ENCODE data around the gene NFYC. TPM values are rescaled to one million over a fixed set of nuclear protein-coding genes. Genes with fewer than 3 reads are reported as not detected.

Gene NFYC
- total RNA-seq, 6 donors from 2014 or later = 40.0 to 73.3 (median 50.9) TPM

GRCh38 chr1:40789342-40789598 lies 97.8 kb downstream of the NFYC start:
- H3K27me3 ChIP-seq = no peaks in the 10 kb centered on the region
- TF ChIP-seq POLR2A (IDR thresholded peaks at IDR 0.05) = no peak
- TF ChIP-seq EP300 (IDR thresholded peaks at IDR 0.05) = no peak
- TF ChIP-seq CTCF (IDR thresholded peaks at IDR 0.05) = no peak
- no peak for TF ChIP-seq POLR2AphosphoS5 (IDR thresholded peaks at IDR 0.05)
- no peaks in the 10 kb centered on the region for H3K9me3 ChIP-seq
- WGBS, 2 donors = 80 to 82% methylated on average over 2 of the region's 2 CpGs
- no peaks in the 10 kb centered on the region for H3K36me3 ChIP-seq
- DNase-seq (no peak), ATAC-seq (ENCODE audit: low FRiP score in 2 of 2) (no peak)
- H3K4me1 ChIP-seq = peaks cover 0 to 4% (median 2%) of the 10 kb centered on the region in 4 donors
- no peak overlapping the region for H3K27ac ChIP-seq
- no peak overlapping the region for H3K4me3 ChIP-seq

- DNase-seq (no peak), ATAC-seq (ENCODE audit: low FRiP score in 2 of 2) (no peak)
- Histone ChIP-seq H3K27me3 (no peaks in the 10 kb centered on the region), H3K36me3 (no peaks in the 10 kb centered on the region), H3K9me3 (no peaks in the 10 kb centered on the region), H3K4me3 (no peak overlapping the region), H3K4me1 (no peaks in the 10 kb centered on the region), H3K27ac (no peak overlapping the region)
- TF ChIP-seq POLR2A (IDR thresholded peaks at IDR 0.05) (no peak), EP300 (IDR thresholded peaks at IDR 0.05) (no peak), POLR2AphosphoS5 (IDR thresholded peaks at IDR 0.05) (no peak)
- WGBS, 2 donors = 88 to 93% methylated on average over 13 of the region's 13 CpGs
These were observed 98.3 kb downstream of the NFYC start for GRCh38 chr1:40789661-40790430.

- no peaks in the 10 kb centered on the region for H3K4me1 ChIP-seq
These were observed 100.5 kb downstream of the NFYC start for GRCh38 chr1:40792036-40792435.

GRCh38 chr1:40793617-40794016 lies 102.1 kb downstream of the NFYC start:
- TF ChIP-seq EP300 (IDR thresholded peaks at IDR 0.05) (no peak), POLR2AphosphoS5 (IDR thresholded peaks at IDR 0.05) (no peak), CTCF (IDR thresholded peaks at IDR 0.05) (no peak), POLR2A (IDR thresholded peaks at IDR 0.05) (no peak)
- 97 to 98% methylated on average over 3 of the region's 3 CpGs for WGBS, 2 donors
- no peak overlapping the region for H3K4me3 ChIP-seq
- peaks cover 0 to 6% (median 2%) of the 10 kb centered on the region in 4 donors for H3K4me1 ChIP-seq
- no peak overlapping the region for H3K27ac ChIP-seq
- no peaks in the 10 kb centered on the region for H3K27me3 ChIP-seq
- DNase-seq (no peak), ATAC-seq (ENCODE audit: low FRiP score in 2 of 2) (no peak)
- no peaks in the 10 kb centered on the region for H3K9me3 ChIP-seq
- H3K36me3 ChIP-seq = no peaks in the 10 kb centered on the region

More at GRCh38 chr1:40792036-40792435, 100.5 kb downstream of the NFYC start:
- H3K36me3 ChIP-seq = no peaks in the 10 kb centered on the region
- no peaks in the 10 kb centered on the region for H3K27me3 ChIP-seq
- H3K4me3 ChIP-seq = no peak overlapping the region
- ATAC-seq (ENCODE audit: low FRiP score in 2 of 2) (no peak), DNase-seq (no peak)
- H3K27ac ChIP-seq = no peak overlapping the region
- H3K9me3 ChIP-seq = no peaks in the 10 kb centered on the region
- 69 to 75% methylated on average over 6 to 7 of the region's 7 CpGs for WGBS, 2 donors
- no peak for TF ChIP-seq POLR2A (IDR thresholded peaks at IDR 0.05)

- ATAC-seq (ENCODE audit: low FRiP score in 2 of 2) (no peak), DNase-seq (no peak)
- H3K9me3 ChIP-seq = no peaks in the 10 kb centered on the region
- TF ChIP-seq CTCF (IDR thresholded peaks at IDR 0.05) = no peak
- no peak for TF ChIP-seq POLR2A (IDR thresholded peaks at IDR 0.05)
- no peak for TF ChIP-seq POLR2AphosphoS5 (IDR thresholded peaks at IDR 0.05)
- TF ChIP-seq EP300 (IDR thresholded peaks at IDR 0.05) = no peak
- 92 to 96% methylated on average over 3 to 4 of the region's 4 CpGs for WGBS, 2 donors
- H3K4me1 ChIP-seq = peaks cover 0 to 7% (median 2%) of the 10 kb centered on the region in 4 donors
- no peaks in the 10 kb centered on the region for H3K27me3 ChIP-seq
- no peaks in the 10 kb centered on the region for H3K36me3 ChIP-seq
- no peak overlapping the region for H3K27ac ChIP-seq
- no peak overlapping the region for H3K4me3 ChIP-seq
These were observed 102.5 kb downstream of the NFYC start for GRCh38 chr1:40794048-40794447.
